GM13976 (cell line): Measurements from ENCODE around the gene ALDH1L1.
A peak's percentile ranks its signal among the peaks of the same experiment; 100 is the strongest.

ENCODE experiments used
- DNase-seq: peaks from one replicate; pipeline ENCODE4 v3.0.0; 2012; ENCODE audit warnings: low spot score
- CTCF ChIP-seq: IDR thresholded peaks from 2 replicates; pipeline ENCODE4 v1.5.1; 2012; ENCODE audit warnings: borderline replicate concordance, mild to moderate bottlenecking; ENCODE audit not compliant: insufficient read depth; ENCODE audit errors: extremely low read depth, missing control alignments, control extremely low read depth
- in situ Hi-C: fragments of 300-500 bp; cut with MboI; formaldehyde crosslinking; loops from one replicate; pipeline ENCODE4 v1.12.0; 2022; ENCODE audit warnings: low sequenced_read_pairs, mixed read lengths, inconsistent platforms; ENCODE audit not compliant: unreplicated experiment

The ALDH1L1 gene

GRCh38 chr3:126084768-126085180 lies 95.6 kb downstream of the ALDH1L1 start:
- no peak for TF ChIP-seq CTCF
- in situ Hi-C loops, result no loop called here
- DNase-seq, result no peak

GRCh38 chr3:126083913-126084767 lies 96.2 kb downstream of the ALDH1L1 start, which contains the start of gene SLC41A3:
Gene SLC41A3 (minus strand): TSS chr3:126084124. CDS start chr3:126068219, 15,905 bp downstream.
- in situ Hi-C loops, result no loop called here
- peak; percentile 96 for DNase-seq
- TF ChIP-seq CTCF, result peak; percentile 22

- in situ Hi-C loops, result no loop called here
- TF ChIP-seq CTCF, result no peak
- peak; percentile 76 for DNase-seq
Measured at GRCh38 chr3:126083511-126083912, 96.9 kb downstream of the ALDH1L1 start.

- DNase-seq, result peak; percentile 46
- TF ChIP-seq CTCF, result no peak
- in situ Hi-C loops, result no loop called here
Measured at GRCh38 chr3:126083138-126083445, 97.3 kb downstream of the ALDH1L1 start.

- in situ Hi-C loops, result no loop called here
- TF ChIP-seq CTCF, result no peak
- DNase-seq, result peak; percentile 30
Measured at GRCh38 chr3:126082362-126083137, 97.8 kb downstream of the ALDH1L1 start.

GRCh38 chr3:126081618-126082361 lies 98.6 kb downstream of the ALDH1L1 start:
- in situ Hi-C loops, result no loop called here
- no peak for TF ChIP-seq CTCF
- peak; percentile 31 for DNase-seq
